Muscle of leg (tissue), 11 donors: ENCODE measurements around the gene ZNF454. TPM values are rescaled to one million over a fixed set of nuclear protein-coding genes. Genes with fewer than 3 reads are reported as not detected.

Experiments
- DNase-seq: peaks from one replicate; pipeline ENCODE4 v3.0.0; 2013
- H3K27ac ChIP-seq: one replicate; pipeline ENCODE4 v1.5.1; 2013; ENCODE audit warnings: mild to moderate bottlenecking, low read length, control low read depth
- H3K27me3 ChIP-seq: one replicate; pipeline ENCODE4 v1.6.1; 2013; ENCODE audit warnings: low read length; ENCODE audit not compliant: control insufficient read depth, insufficient read depth
- H3K36me3 ChIP-seq: one replicate; pipeline ENCODE4 v1.6.1; 2013; ENCODE audit warnings: low read length; ENCODE audit not compliant: control insufficient read depth, insufficient read depth
- H3K4me1 ChIP-seq: one replicate; pipeline ENCODE4 v1.6.1; 2013; ENCODE audit warnings: low read length; ENCODE audit not compliant: control insufficient read depth, insufficient read depth
- H3K4me3 ChIP-seq: one replicate; pipeline ENCODE4 v1.5.1; 2013; ENCODE audit warnings: low read length, control low read depth
- H3K9me3 ChIP-seq: replicated peaks from 2 replicates; pipeline ENCODE4 v1.6.1; 2013; ENCODE audit warnings: low read depth, low read length; ENCODE audit not compliant: control insufficient read depth
- WGBS: methylation state at CpG from one replicate; pipeline ENCODE4 v1.1.5; 2013; ENCODE audit warnings: missing lambda C conversion rate; ENCODE audit not compliant: insufficient coverage; 5-methylcytosine and 5-hydroxymethylcytosine counted together
- polyA plus RNA-seq, 8 donors: library from polyadenylated mRNA; unstranded; fragments of 120-200 nt; gene quantifications; one replicate each; pipeline versions ENCODE4 v1.2.1 to v1.2.3, GENCODE V29; 2013; ENCODE audit warnings: inconsistent platforms in 1 of 8, low replicate concordance in 1 of 8; ENCODE audit not compliant: insufficient read length in 8 of 8, insufficient read depth in 1 of 8
- total RNA-seq: library from RNA; stranded (reverse); fragments of 120-200 nt; gene quantifications from one replicate; pipeline ENCODE4 v1.2.4, GENCODE V29; 2013

The ZNF454 gene
- total and polyA plus RNA-seq, 9 donors: 2.5 to 4.9 (median 3.1) TPM

- H3K27me3 ChIP-seq: peaks cover 45% of the 10 kb centered on the region
- H3K4me1 ChIP-seq: no peaks in the 10 kb centered on the region
- peaks cover 19% of the 10 kb centered on the region for H3K9me3 ChIP-seq
- WGBS: 62% methylated on average over 18 of the region's 20 CpGs
- no peak overlapping the region for H3K27ac ChIP-seq
- DNase-seq: no peak
- no peaks in the 10 kb centered on the region for H3K36me3 ChIP-seq
- H3K4me3 ChIP-seq: no peak overlapping the region
These were observed 52.3 kb downstream of the ZNF454 start for GRCh38 chr5:178993236-178993765.

- H3K4me1 ChIP-seq: no peaks in the 10 kb centered on the region
- peaks cover 45% of the 10 kb centered on the region for H3K27me3 ChIP-seq
- whole genome bisulfite sequencing: 19% methylated on average over 53 of the region's 53 CpGs
- H3K9me3 ChIP-seq: peaks cover 14% of the 10 kb centered on the region
- no peaks in the 10 kb centered on the region for H3K36me3 ChIP-seq
- H3K4me3 ChIP-seq: no peak overlapping the region
- no peak for DNase-seq
- no peak overlapping the region for H3K27ac ChIP-seq
These were observed 53.1 kb downstream of the ZNF454 start for GRCh38 chr5:178993955-178994579.

- no peak for DNase-seq
- WGBS: under 1% methylated on average over 74 of the region's 97 CpGs
- H3K4me3 ChIP-seq: no peak within 1 kb of the TSS
- H3K9me3 ChIP-seq: peaks cover 8% of the 10 kb centered on the region
- no peak within 1 kb of the TSS for H3K27ac ChIP-seq
- peaks cover 45% of the 10 kb centered on the region for H3K27me3 ChIP-seq
- H3K36me3 ChIP-seq: no peaks in the 10 kb centered on the region
- H3K4me1 ChIP-seq: no peaks in the 10 kb centered on the region
These were observed 53.8 kb downstream of the ZNF454 start, which contains the start of gene GRM6 for GRCh38 chr5:178994580-178995340. Gene GRM6, minus strand, starts transcription at chr5:178995320. Its CDS starts 376 bp downstream, at chr5:178994944.

- H3K27me3 ChIP-seq: peaks cover 45% of the 10 kb centered on the region
- WGBS: 7% methylated on average over 2 of the region's 6 CpGs
- no peak overlapping the region for H3K27ac ChIP-seq
- H3K4me3 ChIP-seq: no peak overlapping the region
- DNase-seq: no peak
- H3K4me1 ChIP-seq: no peaks in the 10 kb centered on the region
- peaks cover 3% of the 10 kb centered on the region for H3K9me3 ChIP-seq
- no peaks in the 10 kb centered on the region for H3K36me3 ChIP-seq
These were observed 54.3 kb downstream of the ZNF454 start for GRCh38 chr5:178995341-178995690.

GRCh38 chr5:178996156-178996555 lies 55.2 kb downstream of the ZNF454 start:
- Histone ChIP-seq H3K4me3 (no peak overlapping the region), H3K4me1 (no peaks in the 10 kb centered on the region), H3K9me3 (no peaks in the 10 kb centered on the region), H3K27me3 (peaks cover 45% of the 10 kb centered on the region), H3K36me3 (no peaks in the 10 kb centered on the region), H3K27ac (no peak overlapping the region)
- 46% methylated on average over 6 of the region's 11 CpGs for WGBS
- no peak for DNase-seq

- Histone ChIP-seq H3K4me3 (no peak overlapping the region), H3K4me1 (no peaks in the 10 kb centered on the region), H3K27me3 (peaks cover 44% of the 10 kb centered on the region), H3K36me3 (no peaks in the 10 kb centered on the region), H3K9me3 (no peaks in the 10 kb centered on the region), H3K27ac (no peak overlapping the region)
- 71% methylated on average over 4 of the region's 6 CpGs for WGBS
- DNase-seq: no peak
These were observed 56.2 kb downstream of the ZNF454 start for GRCh38 chr5:178997191-178997590.

GRCh38 chr5:178998441-178998840 lies 57.4 kb downstream of the ZNF454 start:
- Histone ChIP-seq H3K27ac (no peak overlapping the region), H3K27me3 (peaks cover 33% of the 10 kb centered on the region), H3K4me3 (no peak overlapping the region), H3K4me1 (no peaks in the 10 kb centered on the region), H3K9me3 (no peaks in the 10 kb centered on the region), H3K36me3 (no peaks in the 10 kb centered on the region)
- no peak for DNase-seq
- 92% methylated on average over 13 of the region's 13 CpGs for WGBS

- Histone ChIP-seq H3K36me3 (no peaks in the 10 kb centered on the region), H3K27me3 (no peaks in the 10 kb centered on the region), H3K4me3 (no peak overlapping the region), H3K9me3 (no peaks in the 10 kb centered on the region), H3K27ac (no peak overlapping the region), H3K4me1 (no peaks in the 10 kb centered on the region)
- no CpG with 5 or more reads among the region's 2 CpGs for WGBS
- DNase-seq: no peak
These were observed 65.6 kb downstream of the ZNF454 start for GRCh38 chr5:179006564-179006963.

GRCh38 chr5:179008667-179009066 lies 67.7 kb downstream of the ZNF454 start:
- DNase-seq: no peak
- WGBS: no CpG with 5 or more reads among the region's 1 CpG
- H3K36me3 ChIP-seq: no peaks in the 10 kb centered on the region
- H3K27ac ChIP-seq: no peak overlapping the region
- no peaks in the 10 kb centered on the region for H3K9me3 ChIP-seq
- no peaks in the 10 kb centered on the region for H3K27me3 ChIP-seq
- no peaks in the 10 kb centered on the region for H3K4me1 ChIP-seq
- no peak overlapping the region for H3K4me3 ChIP-seq
